Naive B cell (primary cell): ENCODE data around the gene HOXB5. TPM values are rescaled to one million over a fixed set of nuclear protein-coding genes. Genes with fewer than 3 reads are reported as not detected.
A peak's percentile ranks its signal among the peaks of the same experiment; 100 is the strongest.

ENCODE experiments used
- ATAC-seq, 2 donors: fragments of 150-1000 bp; cut with Tn5 transposase; 2 replicates each; pipeline ENCODE4 v1.10.0; 2021; ENCODE audit warnings: low read depth in 2 of 2, mild to moderate bottlenecking in 2 of 2, moderate library complexity in 2 of 2
- DNase-seq: peaks from one replicate; pipeline ENCODE4 v3.0.0; 2022
- H3K27ac Mint-ChIP-seq, 6 donors: one replicate each; pipeline ENCODE4 v1.8.0; 2020 to 2022; ENCODE audit warnings: mild to moderate bottlenecking in 6 of 6, mixed read lengths in 6 of 6, moderate library complexity in 5 of 6, inconsistent platforms in 2 of 6
- H3K27me3 Mint-ChIP-seq, 3 donors: one replicate each; pipeline ENCODE4 v1.8.0; 2021 to 2022; ENCODE audit warnings: mixed read lengths in 3 of 3, mild to moderate bottlenecking in 1 of 3
- H3K36me3 Mint-ChIP-seq, 2 donors: one replicate each; pipeline ENCODE4 v1.8.0; 2020 to 2022; ENCODE audit warnings: mixed read lengths in 2 of 2, inconsistent platforms in 1 of 2, mild to moderate bottlenecking in 1 of 2
- H3K4me1 Mint-ChIP-seq, 3 donors: one replicate each; pipeline ENCODE4 v1.8.0; 2020 to 2022; ENCODE audit warnings: mixed read lengths in 3 of 3, inconsistent platforms in 1 of 3, mild to moderate bottlenecking in 1 of 3, moderate library complexity in 1 of 3
- H3K4me3 Mint-ChIP-seq, 8 donors: one replicate each; pipeline ENCODE4 v1.8.0; 2020 to 2022; ENCODE audit warnings: mild to moderate bottlenecking in 8 of 8, mixed read lengths in 8 of 8, moderate library complexity in 8 of 8, inconsistent platforms in 2 of 8
- H3K9me3 Mint-ChIP-seq, 7 donors: one replicate each; pipeline ENCODE4 v1.8.0; 2020 to 2022; ENCODE audit warnings: mixed read lengths in 7 of 7, mild to moderate bottlenecking in 5 of 7, inconsistent platforms in 2 of 7, moderate library complexity in 1 of 7
- polyA plus RNA-seq, 6 donors: library from polyadenylated mRNA; unstranded; fragments of 300-500 nt; fragmentation: Illumina TruSeq; gene quantifications; one replicate each; pipeline ENCODE4 v1.2.3, GENCODE V29; 2021; ENCODE audit warnings: low read depth in 6 of 6

Gene HOXB5
- polyA plus RNA-seq, 6 donors from 2014 or later, result not detected

DNA sequence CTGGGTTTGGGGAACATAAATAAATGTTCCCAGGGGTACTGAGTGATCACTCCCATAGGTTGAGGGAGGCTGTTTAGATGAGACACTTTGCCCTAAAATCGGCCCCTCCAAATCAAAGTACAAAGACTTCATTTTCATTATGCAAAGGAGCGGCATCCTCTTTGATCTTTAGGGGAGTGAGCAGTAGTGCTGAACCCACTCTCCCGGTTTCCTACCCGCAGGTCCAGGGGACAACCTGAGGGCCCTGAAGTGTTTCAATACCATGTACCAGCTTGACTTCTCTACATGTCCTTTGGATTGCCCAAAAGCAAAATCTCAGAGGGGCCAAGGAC, 7.6 kb upstream of the HOXB5 start:
- peaks cover 0 to 5% (median 0%) of the 10 kb centered on the region in 7 donors for H3K9me3 Mint-ChIP-seq
- no peak for DNase-seq
- peak overlapping the region in 1 of 6 donors; percentile 62 for H3K27ac Mint-ChIP-seq
- H3K4me1 Mint-ChIP-seq, result peaks cover 25 to 42% (median 31%) of the 10 kb centered on the region in 3 donors
- ATAC-seq, result no peak
- H3K36me3 Mint-ChIP-seq, result peaks cover 0 to 5% of the 10 kb centered on the region in 2 donors
- no peak overlapping the region for H3K4me3 Mint-ChIP-seq
- peaks cover 85 to 99% (median 88%) of the 10 kb centered on the region in 3 donors for H3K27me3 Mint-ChIP-seq

DNA sequence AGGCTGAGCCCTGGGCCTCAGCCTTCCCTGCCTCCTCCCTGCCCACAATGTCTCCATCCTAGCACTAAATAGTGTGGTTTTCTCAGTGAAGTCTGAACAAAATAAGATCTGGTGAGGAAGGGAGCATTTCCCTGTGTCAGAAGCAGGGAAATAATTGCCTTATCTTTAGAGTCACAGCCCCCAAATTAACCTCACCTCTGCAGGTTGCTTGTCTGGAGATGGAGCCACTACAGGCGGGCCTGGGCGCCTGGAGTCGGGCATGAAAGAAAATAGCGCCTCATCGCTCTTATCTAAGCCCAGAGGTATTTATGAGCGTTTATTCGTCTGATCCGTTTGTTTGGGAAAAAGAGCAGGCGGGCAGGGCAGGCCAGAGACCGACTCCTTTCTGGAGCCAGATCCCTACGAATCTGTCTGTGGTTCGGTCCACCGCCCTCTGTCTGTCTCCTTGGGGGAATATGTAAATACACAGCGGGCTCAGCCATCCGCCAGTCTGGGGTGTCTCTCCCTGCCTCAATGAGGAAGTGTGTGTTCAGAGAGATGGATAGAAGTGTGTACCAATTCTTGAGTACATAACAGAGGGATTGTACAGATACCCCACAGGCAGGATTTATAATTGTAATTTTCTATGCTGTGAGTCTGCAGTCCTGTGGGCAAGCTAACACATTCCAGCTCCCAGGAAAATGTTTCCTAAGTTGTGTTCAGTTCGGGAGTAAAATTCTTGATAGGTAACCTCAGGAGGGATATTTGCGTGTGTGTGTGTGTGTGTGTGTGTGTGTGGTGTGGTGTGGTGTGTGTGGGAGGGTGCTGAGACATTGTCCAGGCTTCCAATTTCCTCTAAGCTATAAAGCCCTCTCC, 6.9 kb upstream of the HOXB5 start:
- Mint-ChIP-seq H3K4me1 (peaks cover 26 to 46% (median 38%) of the 10 kb centered on the region in 3 donors), H3K4me3 (peak overlapping the region in 2 of 8 donors; percentile 17), H3K9me3 (peaks cover 0 to 5% (median 0%) of the 10 kb centered on the region in 7 donors), H3K27me3 (peaks cover 88 to 100% (median 88%) of the 10 kb centered on the region in 3 donors), H3K36me3 (peaks cover 0 to 7% of the 10 kb centered on the region in 2 donors), H3K27ac (no peak overlapping the region)
- no peak for DNase-seq
- no peak for ATAC-seq

DNA sequence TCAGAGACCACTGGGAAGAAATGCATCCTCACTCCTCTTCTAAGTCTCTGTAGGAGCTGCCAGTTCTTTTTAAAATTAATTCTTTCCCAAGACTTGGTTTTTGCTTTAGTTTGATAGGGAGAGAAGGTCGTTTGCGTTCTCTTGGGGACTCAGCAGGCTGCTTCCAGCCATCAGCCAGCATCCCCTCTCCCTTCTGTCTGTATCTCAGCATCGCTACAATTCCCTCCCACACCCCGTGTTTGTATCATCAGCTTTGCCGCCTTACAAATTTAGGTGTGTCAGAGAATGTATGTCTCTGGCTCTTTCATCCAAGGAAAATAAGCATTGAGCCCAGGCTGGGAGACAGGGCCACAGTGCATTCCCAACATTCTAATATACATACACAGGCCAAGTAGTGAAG, 5.8 kb upstream of the HOXB5 start:
- H3K27ac Mint-ChIP-seq, result no peak overlapping the region
- no peak for DNase-seq

DNA sequence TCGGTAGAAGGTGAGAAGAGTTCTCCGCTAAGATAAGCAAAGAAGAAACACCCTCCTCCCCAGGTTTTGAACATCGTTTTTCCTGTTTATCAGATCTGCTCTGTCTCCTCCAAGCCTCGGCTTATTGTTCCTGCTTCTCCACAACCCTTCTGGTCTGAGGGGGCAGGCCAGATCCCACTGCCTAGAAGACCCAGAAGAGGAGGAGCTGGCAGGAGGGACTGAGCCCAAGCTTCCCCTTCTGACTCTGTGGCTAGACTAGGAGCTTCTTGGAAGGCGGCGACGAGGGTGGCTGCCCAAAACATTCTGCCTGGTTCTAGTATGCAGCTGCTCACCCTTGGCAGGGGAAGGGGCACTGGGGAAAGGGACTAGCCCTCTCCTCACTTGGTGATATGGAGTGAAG, 5.2 kb upstream of the HOXB5 start:
- H3K4me1 Mint-ChIP-seq, result peaks cover 25 to 46% (median 42%) of the 10 kb centered on the region in 3 donors
- H3K27me3 Mint-ChIP-seq, result peaks cover 78 to 98% (median 83%) of the 10 kb centered on the region in 3 donors
- peak overlapping the region in 1 of 6 donors; percentile 77 for H3K27ac Mint-ChIP-seq
- peaks cover 0 to 5% (median 0%) of the 10 kb centered on the region in 7 donors for H3K9me3 Mint-ChIP-seq
- DNase-seq (no peak), ATAC-seq (no peak)
- peaks cover 0 to 7% of the 10 kb centered on the region in 2 donors for H3K36me3 Mint-ChIP-seq
- H3K4me3 Mint-ChIP-seq, result peak overlapping the region in 6 of 8 donors; percentile 69 to 87 (median 79)

More for the DNA sequence above, 5.8 kb upstream of the HOXB5 start:
- peaks cover 80 to 99% (median 84%) of the 10 kb centered on the region in 3 donors for H3K27me3 Mint-ChIP-seq
- peaks cover 0 to 7% of the 10 kb centered on the region in 2 donors for H3K36me3 Mint-ChIP-seq
- ATAC-seq, result no peak
- H3K4me1 Mint-ChIP-seq, result peaks cover 22 to 42% (median 37%) of the 10 kb centered on the region in 3 donors
- H3K4me3 Mint-ChIP-seq, result peak overlapping the region in 4 of 8 donors; percentile 5 to 77 (median 40)
- H3K9me3 Mint-ChIP-seq, result peaks cover 0 to 5% (median 0%) of the 10 kb centered on the region in 7 donors

DNA sequence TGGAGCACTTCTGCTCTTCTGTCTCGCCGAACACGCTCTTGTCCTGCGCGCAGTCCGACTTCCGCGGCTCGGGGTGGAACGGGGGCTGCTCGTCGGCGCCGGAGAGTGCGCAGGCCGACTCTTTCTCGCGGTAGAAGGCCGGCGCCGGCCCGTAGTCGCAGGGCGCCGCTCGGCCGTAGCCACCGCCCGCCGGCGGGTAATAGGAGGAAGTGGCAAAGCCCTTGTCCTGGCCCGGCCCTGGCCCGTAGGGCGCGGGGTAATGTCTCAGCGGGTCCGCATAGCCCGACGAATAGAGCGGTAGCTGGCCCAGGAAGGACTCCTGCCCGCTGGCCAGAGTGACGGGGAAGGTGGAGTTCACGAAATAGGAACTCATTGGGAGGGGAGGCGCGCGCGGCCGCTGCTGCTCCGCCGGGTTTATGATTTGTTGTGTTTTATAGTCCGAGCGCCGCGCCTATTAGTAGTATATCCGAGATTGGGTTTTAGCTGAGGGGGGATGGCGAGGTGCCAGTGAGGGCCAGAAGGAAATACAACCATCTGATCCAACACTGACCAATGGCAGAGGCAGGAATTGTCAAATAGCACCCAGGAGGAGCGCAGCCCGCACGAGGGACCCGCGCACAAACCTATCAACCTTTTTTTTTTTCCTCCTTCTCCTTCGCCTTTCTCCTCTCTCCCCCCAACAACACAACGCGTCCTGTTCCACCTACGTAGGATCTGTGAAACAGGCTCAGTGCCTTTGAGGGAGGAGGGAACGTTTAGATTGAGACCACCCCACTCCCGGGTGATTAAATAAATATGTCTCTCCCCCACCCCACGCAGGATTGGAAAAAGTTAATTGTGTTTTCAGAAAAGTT, 4.4 kb upstream of the HOXB5 start:
- Mint-ChIP-seq H3K27me3 (peaks cover 76 to 98% (median 83%) of the 10 kb centered on the region in 3 donors), H3K27ac (peak overlapping the region in 4 of 6 donors; percentile 31 to 85 (median 56))

DNA sequence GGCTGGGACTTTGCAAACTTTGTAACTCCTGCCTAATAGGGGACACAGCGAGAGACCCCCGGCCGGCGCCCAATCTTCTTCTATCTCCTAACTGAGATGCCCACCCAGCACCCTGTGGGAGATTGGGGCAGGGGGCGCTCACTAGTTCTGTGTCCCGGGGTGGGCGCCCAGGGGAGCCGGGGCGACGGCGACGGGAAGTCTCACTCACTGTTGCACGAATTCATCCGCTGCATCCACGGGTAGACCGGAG, 3.9 kb upstream of the HOXB5 start:
- Mint-ChIP-seq H3K27me3 (peaks cover 76 to 98% (median 89%) of the 10 kb centered on the region in 3 donors), H3K27ac (peak overlapping the region in 4 of 6 donors; percentile 31 to 85 (median 56)), H3K36me3 (peaks cover 0 to 7% of the 10 kb centered on the region in 2 donors), H3K4me3 (peak overlapping the region; percentile 77 to 93 (median 86)), H3K4me1 (peaks cover 37 to 54% (median 49%) of the 10 kb centered on the region in 3 donors), H3K9me3 (peaks cover 0 to 3% (median 0%) of the 10 kb centered on the region in 7 donors)
- ATAC-seq (no peak), DNase-seq (no peak)

More for the DNA sequence above, 4.4 kb upstream of the HOXB5 start:
- peaks cover 0 to 7% of the 10 kb centered on the region in 2 donors for H3K36me3 Mint-ChIP-seq
- ATAC-seq (peak; percentile 44 to 51), DNase-seq (peak; percentile 47)
- H3K4me3 Mint-ChIP-seq, result peak overlapping the region; percentile 77 to 93 (median 86)
- peaks cover 0 to 3% (median 0%) of the 10 kb centered on the region in 7 donors for H3K9me3 Mint-ChIP-seq
- H3K4me1 Mint-ChIP-seq, result peaks cover 32 to 53% (median 47%) of the 10 kb centered on the region in 3 donors

DNA sequence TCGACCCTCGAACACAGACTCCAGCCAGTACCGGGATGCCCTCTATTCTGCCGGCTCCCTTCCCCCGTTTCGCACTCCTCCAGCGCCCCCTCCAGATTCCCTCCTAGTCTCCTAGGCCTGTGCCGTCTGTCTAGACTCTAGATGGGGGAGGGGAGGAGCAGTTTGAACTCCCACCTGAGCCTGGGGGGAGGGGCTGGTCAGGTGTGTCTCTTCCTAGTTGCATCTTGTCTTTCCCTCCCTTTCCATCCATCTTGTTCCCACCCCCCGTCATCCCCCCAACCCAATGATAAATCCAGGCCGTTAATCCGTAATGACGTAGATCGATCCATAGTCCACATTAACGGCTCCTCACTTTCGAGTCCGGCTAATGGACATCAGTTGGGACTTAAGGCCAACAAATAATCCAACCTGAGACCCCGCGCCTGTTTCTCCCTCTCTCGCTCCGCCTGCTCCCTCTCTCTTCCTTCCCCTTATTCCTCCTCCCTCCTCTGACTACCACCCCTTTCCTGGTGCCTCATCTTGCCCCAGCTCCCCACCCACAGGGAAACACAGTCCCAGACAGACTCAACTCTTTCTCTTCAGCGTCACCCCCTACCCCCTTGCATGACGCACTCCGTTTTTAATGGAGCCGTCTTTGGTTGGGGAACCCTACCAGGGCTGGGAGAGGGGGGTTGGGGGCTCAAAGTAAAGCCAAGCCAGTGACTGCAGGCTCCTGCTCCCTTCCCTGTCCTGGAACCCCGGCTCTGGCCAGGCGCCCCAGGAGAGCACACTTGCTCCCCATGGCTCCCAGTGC, 3.4 kb upstream of the HOXB5 start:
- ATAC-seq, result no peak
- Mint-ChIP-seq H3K4me1 (peaks cover 39 to 57% (median 48%) of the 10 kb centered on the region in 3 donors), H3K9me3 (peaks cover 0 to 3% (median 0%) of the 10 kb centered on the region in 7 donors), H3K27me3 (peaks cover 79 to 97% (median 94%) of the 10 kb centered on the region in 3 donors), H3K36me3 (peaks cover 0 to 7% of the 10 kb centered on the region in 2 donors), H3K4me3 (peak overlapping the region; percentile 77 to 93 (median 86)), H3K27ac (peak overlapping the region in 5 of 6 donors; percentile 15 to 90 (median 55))
- DNase-seq, result no peak

DNA sequence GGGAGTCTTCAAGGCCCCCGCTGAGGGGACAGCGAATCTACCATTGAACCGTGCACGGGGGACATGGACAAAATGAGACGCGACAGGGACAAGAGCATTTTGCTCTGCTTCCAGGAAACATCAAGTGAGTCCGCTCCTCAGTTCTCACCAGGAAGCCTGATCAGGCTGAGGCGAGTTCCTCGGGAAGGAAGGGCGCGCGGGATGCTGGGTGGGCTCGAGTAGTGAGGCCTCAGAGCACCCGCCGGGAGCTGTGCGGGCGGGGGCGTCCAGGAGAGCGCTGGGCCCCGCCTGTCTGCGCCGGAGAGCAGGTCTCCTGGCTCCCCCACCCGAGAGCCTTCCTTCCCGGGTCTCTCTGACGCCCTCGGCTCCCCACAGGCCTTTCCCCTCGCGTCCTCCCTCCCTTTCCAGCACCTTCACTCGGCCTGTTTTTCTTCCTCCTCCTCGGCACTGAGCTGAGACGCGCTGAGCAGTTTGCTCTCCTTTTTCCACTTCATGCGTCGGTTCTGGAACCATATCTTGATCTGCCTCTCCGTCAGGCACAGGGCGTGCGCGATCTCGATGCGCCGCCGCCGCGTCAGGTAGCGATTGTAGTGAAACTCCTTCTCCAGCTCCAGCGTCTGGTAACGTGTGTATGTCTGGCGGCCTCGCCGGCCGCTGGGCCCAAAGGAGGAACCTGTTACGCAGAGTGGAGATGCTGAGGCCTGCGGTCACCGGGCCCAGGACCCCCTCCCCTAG, 2.6 kb upstream of the HOXB5 start:
- Mint-ChIP-seq H3K9me3 (peaks cover 0 to 3% (median 0%) of the 10 kb centered on the region in 7 donors), H3K36me3 (peaks cover 0 to 7% of the 10 kb centered on the region in 2 donors), H3K27ac (peak overlapping the region in 5 of 6 donors; percentile 15 to 95 (median 55)), H3K4me3 (peak overlapping the region; percentile 77 to 90 (median 86)), H3K27me3 (peaks cover 80 to 97% (median 94%) of the 10 kb centered on the region in 3 donors), H3K4me1 (peaks cover 43 to 60% (median 50%) of the 10 kb centered on the region in 3 donors)
- no peak for DNase-seq
- ATAC-seq, result no peak

DNA sequence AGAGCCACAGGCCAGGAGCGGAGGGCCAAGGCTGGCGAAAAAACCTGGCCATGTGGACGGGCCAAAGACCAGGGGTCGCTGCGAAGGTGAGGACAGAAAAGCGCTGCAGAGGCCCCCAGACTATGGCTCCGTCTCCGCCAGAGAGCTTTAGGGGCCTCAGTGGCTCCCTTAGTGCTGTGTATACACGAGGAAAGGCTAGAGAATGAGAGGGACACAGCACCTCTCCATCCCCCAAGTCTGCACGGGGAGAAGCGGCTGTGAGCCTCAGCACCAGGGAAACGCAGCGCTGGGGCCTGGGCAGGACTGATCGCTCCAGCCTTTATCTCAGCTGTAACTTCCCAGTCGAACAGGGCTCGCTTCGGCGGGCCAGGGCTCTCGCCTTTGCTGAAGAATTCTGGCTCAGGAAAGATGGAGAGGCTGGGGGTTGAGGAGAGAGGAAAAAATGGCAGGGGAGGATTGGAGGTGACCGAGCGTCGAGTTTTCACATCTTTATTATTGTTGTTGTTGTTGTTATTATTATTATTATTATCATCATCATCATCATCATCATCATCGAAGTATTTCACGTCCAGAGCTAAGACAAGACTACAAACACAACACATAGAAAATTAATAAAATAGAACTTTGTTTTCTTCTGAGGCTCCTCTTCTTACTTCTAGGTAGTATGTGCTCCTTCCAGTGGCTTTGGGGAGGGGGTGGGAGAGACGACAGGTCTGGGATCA, 1.9 kb upstream of the HOXB5 start:
- DNase-seq (no peak), ATAC-seq (no peak)
- H3K27me3 Mint-ChIP-seq, result peaks cover 78 to 97% (median 94%) of the 10 kb centered on the region in 3 donors
- H3K36me3 Mint-ChIP-seq, result peaks cover 0 to 7% of the 10 kb centered on the region in 2 donors
- H3K4me1 Mint-ChIP-seq, result peaks cover 44 to 61% (median 50%) of the 10 kb centered on the region in 3 donors
- peak overlapping the region in 7 of 8 donors; percentile 30 to 82 (median 61) for H3K4me3 Mint-ChIP-seq
- peak overlapping the region in 2 of 6 donors; percentile 58 to 82 for H3K27ac Mint-ChIP-seq
- H3K9me3 Mint-ChIP-seq, result peaks cover 0 to 3% (median 0%) of the 10 kb centered on the region in 7 donors

DNA sequence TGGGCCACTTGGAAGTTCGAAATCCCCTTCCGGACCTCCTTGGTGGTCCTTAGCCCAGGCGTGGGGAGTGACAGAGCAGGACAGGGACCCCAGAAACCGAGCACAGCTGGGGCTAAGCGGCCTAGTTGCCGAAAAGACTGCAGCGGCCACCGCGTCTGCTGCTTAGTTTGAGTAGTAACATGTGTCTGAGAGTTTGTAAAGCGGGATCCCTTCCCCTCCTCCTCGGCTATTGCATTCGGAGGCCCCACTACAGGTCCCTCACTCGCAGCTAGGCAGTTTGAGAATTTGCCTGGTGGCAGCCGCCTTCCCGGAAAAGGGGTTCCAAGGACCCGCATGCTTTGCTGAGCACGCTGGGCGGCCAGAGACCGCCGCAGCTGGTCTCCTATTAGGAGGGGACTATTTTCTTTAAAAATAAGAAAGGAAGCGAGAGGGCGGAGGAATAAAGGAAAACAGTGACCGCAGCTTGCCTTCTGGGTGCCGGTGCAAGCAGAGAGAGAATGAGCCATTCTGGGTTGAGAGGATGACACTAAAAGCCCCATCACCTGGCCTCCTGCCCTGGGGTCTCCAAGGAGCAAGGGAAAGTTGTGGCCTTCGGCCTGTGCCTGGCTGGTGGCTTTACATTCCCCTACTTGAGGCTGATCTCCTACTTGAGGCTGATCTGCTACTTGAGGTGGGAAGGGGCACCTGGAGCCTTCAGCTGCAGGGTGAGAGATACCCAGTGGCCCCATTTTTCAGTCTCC, 1.1 kb upstream of the HOXB5 start:
- H3K4me3 Mint-ChIP-seq, result peak overlapping the region in 6 of 8 donors; percentile 15 to 79 (median 48)

More for the DNA sequence above, 1.1 kb upstream of the HOXB5 start:
- no peak for DNase-seq
- Mint-ChIP-seq H3K36me3 (peaks cover 0 to 7% of the 10 kb centered on the region in 2 donors), H3K27me3 (peaks cover 78 to 97% (median 94%) of the 10 kb centered on the region in 3 donors), H3K9me3 (peaks cover 0 to 3% (median 0%) of the 10 kb centered on the region in 7 donors), H3K4me1 (peaks cover 51 to 68% (median 58%) of the 10 kb centered on the region in 3 donors), H3K27ac (peak overlapping the region in 2 of 6 donors; percentile 42 to 82)
- ATAC-seq, result no peak
